A673 (cell line): ENCODE data around the gene PPP1R12C. TPM values are rescaled to one million over a fixed set of nuclear protein-coding genes. Genes with fewer than 3 reads are reported as not detected.

Experiments used
- BruUV-seq: library from RNA; stranded (reverse); fragments of 400-500 nt; replicated peaks from 2 replicates; lab custom pipeline; 2021; lab: Mats Ljungman, UMichigan
- CTCF ChIA-PET: fragments of 300-600 bp; sonication (Branson Sonifier 250); formaldehyde crosslinking; loops from one replicate; lab custom pipeline; 2022; ENCODE audit warnings: antibody characterized with exemption; lab: Charles Lee
- POLR2A ChIA-PET: fragments of 300-600 bp; sonication (Branson Sonifier 250); formaldehyde crosslinking; loops from one replicate; lab custom pipeline; 2022; ENCODE audit warnings: antibody characterized with exemption; ENCODE audit not compliant: low non-redundant PET; lab: Charles Lee
- DNase-seq: peaks from one replicate; pipeline ENCODE4 v3.0.0-alpha.2; 2015; ENCODE audit warnings: low spot score
- H3K27ac ChIP-seq: fragments of 200-600 bp; sonication (generic); 2 replicates; pipeline ENCODE4 v1.5.1; 2016; ENCODE audit warnings: mixed run types, low read depth, mild to moderate bottlenecking, mixed read lengths, antibody characterized with exemption, low read length; ENCODE audit not compliant: poor library complexity, severe bottlenecking
- H3K27me3 ChIP-seq: fragments of 200-600 bp; sonication (generic); replicated peaks from 2 replicates; pipeline ENCODE4 v1.6.1; 2017; ENCODE audit warnings: mixed run types, low read depth, mild to moderate bottlenecking, mixed read lengths, antibody characterized with exemption, low read length; ENCODE audit not compliant: insufficient read depth, poor library complexity
- H3K36me3 ChIP-seq: fragments of 200-600 bp; sonication (generic); 2 replicates; pipeline ENCODE4 v1.6.1; 2016; ENCODE audit warnings: mixed run types, mild to moderate bottlenecking, mixed read lengths, antibody characterized with exemption, low read length; ENCODE audit not compliant: insufficient read depth, poor library complexity, severe bottlenecking
- H3K4me1 ChIP-seq: fragments of 200-600 bp; sonication (generic); 2 replicates; pipeline ENCODE4 v1.6.1; 2017; ENCODE audit warnings: mixed run types, mild to moderate bottlenecking, mixed read lengths, antibody characterized with exemption, low read length; ENCODE audit not compliant: insufficient read depth, poor library complexity, severe bottlenecking
- H3K4me3 ChIP-seq: fragments of 200-600 bp; sonication (generic); 2 replicates; pipeline ENCODE4 v1.5.1; 2016; ENCODE audit warnings: low read depth, mixed run types, mild to moderate bottlenecking, mixed read lengths, low read length; ENCODE audit not compliant: poor library complexity, severe bottlenecking
- H3K9me3 ChIP-seq: fragments of 200-600 bp; sonication (generic); 2 replicates; pipeline ENCODE4 v1.6.1; 2016; ENCODE audit warnings: mixed run types, low read depth, mild to moderate bottlenecking, mixed read lengths, antibody characterized with exemption, low read length; ENCODE audit not compliant: poor library complexity, severe bottlenecking
- CTCF ChIP-seq: fragments of 300-800, 200-600 bp; sonication (generic); conservative IDR thresholded peaks from 2 replicates; pipeline ENCODE4 v1.5.1; 2017; ENCODE audit warnings: low read depth, mild to moderate bottlenecking, antibody characterized with exemption, low read length, moderate library complexity, mixed read lengths
- EZH2 ChIP-seq: fragments of 200-600 bp; sonication (generic); IDR thresholded peaks from 2 replicates; pipeline ENCODE4 v1.6.1; 2017; ENCODE audit warnings: borderline replicate concordance, low read depth, mild to moderate bottlenecking, mixed read lengths, antibody characterized with exemption, low read length; ENCODE audit not compliant: poor library complexity, severe bottlenecking
- intact Hi-C: fragments of 100-400 bp; cut with micrococcal nuclease; formaldehyde crosslinking; loops from one replicate; pipeline ENCODE4 v1.10.0; 2022; ENCODE audit not compliant: unreplicated experiment
- total RNA-seq: library from RNA; stranded (reverse); gene quantifications from 2 replicates; pipeline ENCODE4 v1.2.3, GENCODE V29; 2021

The PPP1R12C gene
- total RNA-seq, 1 experiment from 2014 or later = 94.6 TPM

GRCh38 chr19:55085923-55086715, 31.3 kb downstream of the PPP1R12C start:
- TF ChIP-seq CTCF (no peak), EZH2 (no peak)
- peaks cover 24% of the 10 kb centered on the region for H3K4me1 ChIP-seq
- H3K27ac ChIP-seq = no peak overlapping the region
- intact Hi-C loops = no loop called here
- no TSS peak for BruUV-seq
- H3K9me3 ChIP-seq = no peaks in the 10 kb centered on the region
- H3K27me3 ChIP-seq = peaks cover 10% of the 10 kb centered on the region
- H3K36me3 ChIP-seq = no peaks in the 10 kb centered on the region
- peak overlapping the region; percentile 53 for H3K4me3 ChIP-seq
- CTCF ChIA-PET = interaction anchor here (0.6 kb wide), 1 partner anchor 460 kb away, joined by 4 read pairs; no protein-coding TSS in a partner anchor
- no peak for DNase-seq
- POLR2A ChIA-PET = no interaction called here

- CTCF ChIA-PET = interaction anchor here (1.3 kb wide), 1 partner anchor 21 kb away, joined by 4 read pairs; the partner anchor contains the start of gene RDH13
- Histone ChIP-seq H3K4me3 (no peak overlapping the region), H3K27me3 (peaks cover 10% of the 10 kb centered on the region), H3K4me1 (peaks cover 29% of the 10 kb centered on the region), H3K36me3 (no peaks in the 10 kb centered on the region), H3K9me3 (no peaks in the 10 kb centered on the region), H3K27ac (no peak overlapping the region)
- intact Hi-C loops = no loop called here
- no TSS peak for BruUV-seq
- no peak for DNase-seq
- TF ChIP-seq EZH2 = no peak
- no peak for TF ChIP-seq CTCF
- POLR2A ChIA-PET = no interaction called here
Measured at GRCh38 chr19:55084416-55084815, 33.0 kb downstream of the PPP1R12C start.

- Histone ChIP-seq H3K4me3 (no peak overlapping the region), H3K36me3 (no peaks in the 10 kb centered on the region), H3K9me3 (no peaks in the 10 kb centered on the region), H3K4me1 (peaks cover 27% of the 10 kb centered on the region), H3K27me3 (peaks cover 10% of the 10 kb centered on the region), H3K27ac (no peak overlapping the region)
- BruUV-seq = no TSS peak
- ChIA-PET POLR2A (interaction anchor here (0.6 kb wide), 1 partner anchor 400 kb away, joined by 3 read pairs; no protein-coding TSS in a partner anchor), CTCF (no interaction called here)
- DNase-seq = no peak
- intact Hi-C loops = no loop called here
- no peak for TF ChIP-seq EZH2
- TF ChIP-seq CTCF = no peak
Measured at GRCh38 chr19:55083004-55083850, 34.2 kb downstream of the PPP1R12C start.
